22Rv1 (cell line): ENCODE results near the gene FOLR2.
"Not testable (repeated sequence)": the region's sequence is repeated elsewhere in the genome, so short reads cannot be mapped to it uniquely, and the experiment has no call there.

Experiments
- ZFX ChIP-seq: fragments of 450-650 bp; IDR thresholded peaks from 2 replicates; pipeline ENCODE4 v1.6.1; 2017; ENCODE audit warnings: antibody characterized with exemption, borderline replicate concordance
- TF ChIP-seq, protein P1 (sequence below): fragments of 450-650 bp; IDR thresholded peaks from 2 replicates; pipeline ENCODE4 v1.5.1; 2017; ENCODE audit warnings: mild to moderate bottlenecking

DNA sequence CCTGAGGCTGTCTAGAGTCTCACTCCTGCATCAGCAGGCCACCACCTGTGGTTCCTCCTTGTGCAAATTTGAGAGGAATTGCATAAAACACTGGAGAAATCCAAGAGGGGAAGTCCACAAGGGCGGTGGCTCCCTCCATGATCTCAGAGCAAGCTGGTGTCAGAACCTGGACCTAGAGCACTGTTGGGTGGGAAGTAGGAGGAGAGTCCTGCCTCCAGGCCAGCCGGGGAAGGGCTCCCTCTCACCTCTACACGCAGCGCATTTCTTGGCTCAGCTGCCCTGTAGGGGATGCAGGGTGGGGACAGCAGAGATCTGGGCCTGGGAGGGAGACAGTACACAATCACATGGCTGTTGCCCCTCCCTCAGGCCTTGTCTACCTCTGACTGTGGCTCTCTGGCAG, 44.6 kb upstream of the FOLR2 start:
- TF ChIP-seq, protein P1, sequence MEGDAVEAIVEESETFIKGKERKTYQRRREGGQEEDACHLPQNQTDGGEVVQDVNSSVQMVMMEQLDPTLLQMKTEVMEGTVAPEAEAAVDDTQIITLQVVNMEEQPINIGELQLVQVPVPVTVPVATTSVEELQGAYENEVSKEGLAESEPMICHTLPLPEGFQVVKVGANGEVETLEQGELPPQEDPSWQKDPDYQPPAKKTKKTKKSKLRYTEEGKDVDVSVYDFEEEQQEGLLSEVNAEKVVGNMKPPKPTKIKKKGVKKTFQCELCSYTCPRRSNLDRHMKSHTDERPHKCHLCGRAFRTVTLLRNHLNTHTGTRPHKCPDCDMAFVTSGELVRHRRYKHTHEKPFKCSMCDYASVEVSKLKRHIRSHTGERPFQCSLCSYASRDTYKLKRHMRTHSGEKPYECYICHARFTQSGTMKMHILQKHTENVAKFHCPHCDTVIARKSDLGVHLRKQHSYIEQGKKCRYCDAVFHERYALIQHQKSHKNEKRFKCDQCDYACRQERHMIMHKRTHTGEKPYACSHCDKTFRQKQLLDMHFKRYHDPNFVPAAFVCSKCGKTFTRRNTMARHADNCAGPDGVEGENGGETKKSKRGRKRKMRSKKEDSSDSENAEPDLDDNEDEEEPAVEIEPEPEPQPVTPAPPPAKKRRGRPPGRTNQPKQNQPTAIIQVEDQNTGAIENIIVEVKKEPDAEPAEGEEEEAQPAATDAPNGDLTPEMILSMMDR, result not testable (repeated sequence)
- TF ChIP-seq ZFX, result not testable (repeated sequence)
